ENCODE results near the gene ATF7IP.

- TF ChIP-seq TAF1 (IDR thresholded peaks at IDR 0.05; ENCODE audit: borderline replicate concordance, low read depth, low read length) (no peak), POLR2A (IDR thresholded peaks at IDR 0.05; ENCODE audit: low read depth, low read length) (no peak), POLR2AphosphoS5 (IDR thresholded peaks at IDR 0.05; ENCODE audit: low read depth, low read length) (no peak)
Observed at GRCh38 chr12:14548609-14549008, 183.1 kb downstream of the ATF7IP start.
